Daoy (cell line): ENCODE data around the gene TCAP. TPM values are rescaled to one million over a fixed set of nuclear protein-coding genes. Genes with fewer than 3 reads are reported as not detected.

Experiments used
- DNase-seq: peaks from one replicate; pipeline ENCODE4 v3.0.0-alpha.2; 2015; ENCODE audit warnings: low read depth
- total RNA-seq: library from RNA; depleted of rRNA; stranded (reverse); fragments of >200 nt; shearing (Covaris generic); gene quantifications from 2 replicates; pipeline ENCODE4 v1.2.3, GENCODE V29; 2014

The TCAP gene
- total RNA-seq, 1 experiment from 2014 or later = not detected

DNA sequence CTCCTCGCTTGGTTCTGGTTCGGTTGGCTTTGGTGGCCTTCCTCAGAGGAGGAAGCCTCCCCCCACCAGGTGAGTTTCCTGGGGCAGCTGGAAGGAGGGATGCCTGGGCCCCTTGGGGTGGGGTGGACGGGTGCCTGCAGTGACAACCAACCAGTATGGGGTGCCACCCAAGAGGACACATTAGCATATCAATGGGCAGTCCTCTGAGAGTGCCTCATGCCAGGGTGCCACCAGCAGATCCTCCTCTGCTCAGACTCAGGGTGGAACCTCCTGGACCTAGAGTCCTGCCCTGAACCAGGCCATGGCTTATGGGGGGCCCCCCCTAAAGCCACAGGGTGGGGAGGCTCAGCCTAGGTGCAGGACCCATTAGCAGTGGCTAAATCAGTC, 35.7 kb upstream of the TCAP start:
- no peak for DNase-seq

DNA sequence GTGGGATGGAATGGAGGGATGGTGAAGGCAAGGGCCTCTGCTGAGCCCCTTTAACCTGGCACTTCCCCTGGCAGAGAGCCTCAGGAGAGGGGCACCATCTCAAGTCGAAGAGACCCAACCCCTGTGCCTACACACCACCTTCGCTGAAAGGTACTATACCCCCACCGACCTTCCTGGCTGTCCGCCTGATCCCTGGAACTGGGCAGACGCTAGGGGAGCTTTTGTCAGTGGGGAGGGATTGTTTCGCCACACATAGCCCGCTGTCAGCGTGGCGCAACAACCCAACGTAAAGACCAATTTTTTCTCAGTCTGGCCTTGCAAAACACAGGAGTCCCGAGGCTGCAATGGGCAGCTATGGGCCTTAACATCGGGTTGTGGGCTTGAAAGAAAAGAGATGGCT, 35.3 kb upstream of the TCAP start:
- no peak for DNase-seq

DNA sequence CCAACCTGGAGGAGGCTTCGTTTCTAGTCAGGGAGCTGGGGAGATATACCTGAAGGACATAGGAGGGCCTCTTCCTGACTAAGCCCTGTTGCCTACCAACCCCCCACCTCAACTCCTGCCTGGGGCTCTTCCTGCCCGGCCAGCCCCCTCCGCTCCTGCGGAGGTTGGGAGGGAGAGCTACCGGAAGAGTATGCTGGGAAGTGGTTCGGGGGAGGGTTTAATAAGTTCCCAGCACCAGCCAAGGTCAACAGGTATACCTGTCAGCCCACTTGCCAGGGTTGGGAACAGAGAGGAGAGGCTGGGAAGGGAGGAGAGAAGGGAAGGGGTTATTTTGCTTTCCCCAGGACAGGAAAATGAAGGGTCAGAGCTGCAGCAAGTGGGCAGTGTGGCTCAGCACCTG, 33.7 kb upstream of the TCAP start:
- DNase-seq = no peak

DNA sequence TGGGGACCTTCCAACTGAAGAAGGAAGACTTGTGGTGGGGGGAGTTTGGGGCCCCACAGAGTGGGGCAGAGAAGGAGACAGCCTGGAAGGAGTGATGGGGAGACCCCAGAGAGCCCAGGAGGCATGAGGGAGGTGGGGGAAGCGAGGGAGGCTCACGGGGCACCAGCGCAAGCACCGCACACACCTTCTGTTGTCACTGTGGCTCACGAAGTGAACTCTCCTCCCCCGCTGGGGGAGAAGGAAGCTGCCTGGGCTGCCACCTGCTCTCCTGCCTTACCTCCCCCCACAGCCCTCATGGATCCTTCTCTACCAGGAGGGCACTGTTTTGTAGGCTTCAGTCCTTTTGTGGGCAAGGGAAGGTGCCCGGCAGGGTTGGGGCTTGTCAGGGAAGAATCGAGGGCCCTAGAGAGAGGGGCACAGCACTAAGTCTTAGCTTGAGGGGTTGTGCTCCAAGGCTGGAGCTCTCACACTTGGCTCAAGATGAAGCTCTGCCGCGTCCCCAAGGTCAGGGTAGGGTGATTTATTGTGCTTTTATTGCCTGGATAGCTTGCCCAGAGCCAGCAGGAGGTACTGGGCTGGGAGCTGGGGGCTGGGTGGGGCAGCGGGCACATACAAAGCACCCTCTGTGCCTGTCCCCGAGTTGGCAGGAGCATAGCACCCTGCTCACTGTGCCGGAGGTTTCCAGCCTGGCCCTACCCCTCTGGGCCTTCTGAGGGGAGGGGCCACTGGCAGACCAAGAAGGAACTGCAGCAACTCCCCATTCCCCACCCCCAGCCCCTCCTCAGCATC, 32.8 kb upstream of the TCAP start:
- DNase-seq = no peak

- DNase-seq = no peak
Observed at GRCh38 chr17:39633570-39634183, 31.5 kb upstream of the TCAP start.

DNA sequence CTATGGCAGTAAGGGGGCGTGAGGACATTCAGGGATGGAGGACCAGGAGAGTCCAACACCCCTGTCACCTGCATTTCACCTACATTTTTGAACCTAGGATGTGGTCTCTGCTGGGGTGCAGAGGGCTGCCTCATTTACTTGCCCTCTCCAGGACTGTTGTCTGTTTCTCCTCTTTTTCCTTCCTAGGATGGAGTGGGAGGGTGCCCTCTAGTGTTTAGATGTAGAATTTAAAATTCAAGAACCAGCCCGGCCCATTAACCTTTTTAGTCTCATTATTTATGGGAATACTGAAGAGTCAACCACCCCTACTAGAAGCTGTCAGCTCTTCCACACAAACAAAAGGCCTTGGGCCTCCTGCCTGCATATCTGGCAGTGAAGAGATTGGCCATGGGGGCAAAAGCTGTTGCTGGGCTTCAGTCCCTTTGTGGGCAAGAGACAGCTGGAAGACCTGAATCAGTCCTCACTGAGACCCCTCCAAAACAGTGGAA, 30.7 kb upstream of the TCAP start:
- DNase-seq = no peak

GRCh38 chr17:39635614-39636176, 29.5 kb upstream of the TCAP start:
- no peak for DNase-seq

GRCh38 chr17:39636587-39636926, 28.6 kb upstream of the TCAP start:
- DNase-seq = no peak

DNA sequence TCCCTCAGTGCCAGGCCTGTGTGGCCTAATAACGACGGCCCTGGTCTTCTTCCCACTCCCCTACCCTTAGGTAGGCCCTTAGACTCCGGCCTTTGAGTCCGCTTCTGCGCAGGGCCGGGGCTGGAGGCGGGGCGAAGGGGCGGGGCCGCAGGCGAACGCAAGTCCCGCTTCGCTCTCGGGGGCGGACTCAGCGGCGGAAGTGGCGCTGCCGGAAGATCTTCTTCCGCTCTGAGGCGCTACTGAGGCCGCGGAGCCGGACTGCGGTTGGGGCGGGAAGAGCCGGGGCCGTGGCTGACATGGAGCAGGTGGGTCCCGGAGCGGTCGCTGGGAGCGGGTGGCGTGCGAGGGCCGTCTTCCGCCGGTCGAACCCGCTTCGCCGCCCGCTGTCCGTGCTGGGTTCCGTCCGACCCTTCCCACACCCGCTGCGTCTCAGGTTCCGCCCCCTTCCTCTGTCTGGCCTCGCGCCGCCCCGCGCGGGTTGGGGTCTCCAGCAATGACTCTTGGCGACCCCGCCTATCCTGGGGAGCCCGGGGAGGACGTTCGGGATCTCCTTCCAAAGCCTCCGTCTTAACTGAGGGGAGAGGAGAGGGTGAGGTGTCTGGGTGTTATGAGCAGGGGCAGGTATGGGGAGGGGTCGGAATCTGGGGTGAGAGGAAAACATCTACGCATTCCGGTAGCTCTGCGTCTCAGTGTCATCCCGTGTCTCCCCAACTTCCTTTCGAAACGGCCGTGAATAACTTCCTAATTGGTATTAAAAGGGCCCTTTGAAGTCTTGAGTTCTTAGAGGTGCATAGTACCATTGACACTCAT, 28.0 kb upstream of the TCAP start, which contains the start of gene STARD3:
TSS of gene STARD3 (plus strand) at position 218 of the 810 bp plus-strand sequence. CDS start 16,388 bp downstream, outside the sequence.
- DNase-seq = peak; percentile 86

- no peak for DNase-seq
Observed at GRCh38 chr17:39638317-39638716, 26.8 kb upstream of the TCAP start.

DNA sequence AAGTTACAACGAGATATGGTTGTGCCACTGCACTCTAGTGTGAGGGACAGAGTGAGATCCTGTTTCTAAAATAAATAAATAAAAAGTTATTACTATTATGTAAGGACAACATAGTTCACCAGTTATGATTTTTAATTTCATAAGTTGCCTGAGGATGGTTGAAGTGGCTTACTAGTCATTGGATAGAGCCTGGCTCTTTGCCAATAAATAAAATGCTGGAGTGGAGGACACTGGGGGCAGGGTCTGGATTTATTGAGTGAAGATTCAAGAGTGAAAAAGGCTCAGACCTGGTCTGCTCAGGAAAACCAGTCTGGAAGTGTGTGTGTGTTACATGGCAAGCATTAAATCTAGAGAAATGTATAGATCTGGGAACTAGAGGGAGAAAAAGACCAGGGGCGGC, 26.1 kb upstream of the TCAP start:
- DNase-seq = no peak

- DNase-seq = no peak
Observed at GRCh38 chr17:39639566-39640458, 25.3 kb upstream of the TCAP start.

- peak; percentile 23 for DNase-seq
Observed at GRCh38 chr17:39640591-39641031, 24.5 kb upstream of the TCAP start.

- no peak for DNase-seq
Observed at GRCh38 chr17:39641097-39641496, 24.1 kb upstream of the TCAP start.

- DNase-seq = no peak
Observed at GRCh38 chr17:39641883-39642282, 23.3 kb upstream of the TCAP start.

DNA sequence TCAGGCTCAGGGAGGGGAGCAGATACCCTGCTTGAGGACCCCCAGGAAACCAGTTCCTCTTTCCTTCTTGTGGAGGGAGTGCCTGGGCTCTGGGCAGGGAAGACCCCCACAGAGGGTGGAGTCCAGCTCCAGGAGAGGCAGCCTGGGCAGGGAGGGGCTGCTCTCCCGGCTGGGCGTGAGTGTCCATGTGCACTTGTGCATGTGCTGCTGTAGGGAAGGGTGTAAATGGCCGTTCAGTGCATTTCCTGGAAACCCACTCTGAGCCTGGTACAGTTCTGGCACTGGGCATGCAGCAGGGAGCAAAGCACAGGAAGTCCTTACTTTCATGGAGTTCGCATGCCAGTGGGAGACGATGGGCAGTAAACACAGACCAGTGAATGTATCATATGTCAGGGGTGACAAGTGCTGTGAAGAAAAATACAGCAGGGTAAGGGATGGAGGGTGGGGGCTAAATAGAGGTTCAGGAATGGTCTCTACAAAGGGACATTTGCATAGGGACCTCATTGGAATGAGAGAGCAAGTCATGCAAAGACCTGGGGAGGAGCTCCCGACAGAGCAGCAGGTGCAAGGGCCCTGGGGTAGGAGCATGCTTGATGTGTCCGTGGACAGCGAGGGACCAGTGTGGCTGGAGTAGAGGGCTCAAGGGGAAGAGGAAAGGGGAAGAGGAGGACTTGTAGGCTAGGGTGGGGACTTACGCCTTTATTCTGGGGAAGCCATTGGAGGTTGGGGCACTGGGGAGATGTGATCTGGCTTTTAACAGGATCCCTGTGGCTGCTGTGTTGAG, 22.7 kb upstream of the TCAP start:
- no peak for DNase-seq

DNA sequence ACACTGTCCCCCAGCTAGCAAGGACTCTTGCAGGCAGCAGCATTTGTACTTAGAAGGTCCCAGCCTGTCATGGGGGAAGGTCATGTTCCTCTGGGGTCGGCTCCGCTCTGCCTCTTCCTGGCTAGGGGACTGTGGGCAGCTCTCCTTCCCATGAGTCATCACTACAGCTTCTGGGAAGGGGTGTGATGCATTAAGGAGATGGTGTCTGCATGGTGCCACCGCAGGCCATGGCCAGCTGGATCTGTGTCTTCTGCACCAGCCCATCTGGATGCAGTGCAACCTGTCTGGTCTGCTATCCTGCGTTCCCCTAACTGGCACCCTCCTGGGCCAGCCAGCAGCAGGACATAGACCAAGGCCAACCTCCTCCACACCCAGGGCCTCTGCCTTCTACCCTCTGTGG, 21.9 kb upstream of the TCAP start:
- peak; percentile 42 for DNase-seq

GRCh38 chr17:39647256-39647655, 17.9 kb upstream of the TCAP start:
- no peak for DNase-seq

- DNase-seq = no peak
Observed at GRCh38 chr17:39648616-39649366, 16.4 kb upstream of the TCAP start.
